GM23338 (cell line): ENCODE results near the gene UBXN7. TPM values are rescaled to one million over a fixed set of nuclear protein-coding genes. Genes with fewer than 3 reads are reported as not detected.

ENCODE experiments used
- ATAC-seq: fragments of 200-7000 bp; cut with Tn5 transposase; 3 replicates; pipeline ENCODE4 v1.9.1; 2020
- DNase-seq: peaks from one replicate; pipeline ENCODE4 v3.0.0-alpha.2; 2015; ENCODE audit warnings: low spot score
- H2AFZ ChIP-seq: fragments of 200-600 bp; sonication (generic); 2 replicates; pipeline ENCODE4 v1.8.0; 2016; ENCODE audit warnings: antibody characterized with exemption, mild to moderate bottlenecking, moderate library complexity
- H3F3A ChIP-seq: fragments of 200-600 bp; sonication (generic); replicated peaks from 2 replicates; pipeline ENCODE4 v1.8.0; 2017; ENCODE audit warnings: antibody characterized with exemption, mixed run types, low read depth
- H3K27ac ChIP-seq: fragments of 200-600 bp; sonication (generic); 2 replicates; pipeline ENCODE4 v1.6.1; 2016; ENCODE audit warnings: low read depth
- H3K27me3 ChIP-seq: fragments of 200-600 bp; sonication (generic); 2 replicates; pipeline ENCODE4 v1.8.0; 2016; ENCODE audit warnings: mild to moderate bottlenecking, mixed run types, moderate library complexity; ENCODE audit not compliant: insufficient read depth
- H3K36me3 ChIP-seq: fragments of 200-600 bp; sonication (generic); 2 replicates; pipeline ENCODE4 v1.8.0; 2016; ENCODE audit warnings: mild to moderate bottlenecking; ENCODE audit not compliant: insufficient read depth
- H3K4me1 ChIP-seq: fragments of 200-600 bp; sonication (generic); 2 replicates; pipeline ENCODE4 v1.8.0; 2016; ENCODE audit warnings: mild to moderate bottlenecking, moderate library complexity; ENCODE audit not compliant: insufficient read depth
- H3K4me2 ChIP-seq: fragments of 200-600 bp; sonication (generic); 2 replicates; pipeline ENCODE4 v1.7.1; 2017; ENCODE audit warnings: mixed run types
- H3K4me3 ChIP-seq: fragments of 200-600 bp; sonication (generic); 2 replicates; pipeline ENCODE4 v1.6.1; 2016; ENCODE audit warnings: mixed run types
- H3K79me2 ChIP-seq: fragments of 200-600 bp; sonication (generic); replicated peaks from 2 replicates; pipeline ENCODE4 v1.8.0; 2017; ENCODE audit warnings: mild to moderate bottlenecking; ENCODE audit not compliant: insufficient read depth
- H3K9me2 ChIP-seq: fragments of 200-600 bp; sonication (generic); 2 replicates; pipeline ENCODE4 v1.8.0; 2017; ENCODE audit not compliant: insufficient read depth
- H4K20me1 ChIP-seq: fragments of 200-600 bp; sonication (generic); replicated peaks from 2 replicates; pipeline ENCODE4 v1.8.0; 2017; ENCODE audit warnings: mild to moderate bottlenecking; ENCODE audit not compliant: insufficient read depth
- H3K27ac Mint-ChIP-seq: 2 replicates; pipeline ENCODE4 v1.8.0; 2020; ENCODE audit warnings: inconsistent platforms, mild to moderate bottlenecking, moderate library complexity, mixed read lengths
- H3K27me3 Mint-ChIP-seq: 3 replicates; pipeline ENCODE4 v1.8.0; 2022; ENCODE audit warnings: low read depth, mild to moderate bottlenecking, moderate library complexity, mixed read lengths, inconsistent platforms; ENCODE audit not compliant: insufficient read depth, poor library complexity
- H3K36me3 Mint-ChIP-seq: 3 replicates; pipeline ENCODE4 v1.8.0; 2021; ENCODE audit warnings: low read depth, mild to moderate bottlenecking, inconsistent platforms, moderate library complexity, mixed read lengths
- H3K4me1 Mint-ChIP-seq: 3 replicates; pipeline ENCODE4 v1.8.0; 2020; ENCODE audit warnings: mild to moderate bottlenecking, inconsistent platforms, mixed read lengths
- H3K4me3 Mint-ChIP-seq: 3 replicates; pipeline ENCODE4 v1.8.0; 2021; ENCODE audit warnings: moderate library complexity, mild to moderate bottlenecking, inconsistent platforms, mixed read lengths
- H3K9me3 Mint-ChIP-seq: 3 replicates; pipeline ENCODE4 v1.8.0; 2020; ENCODE audit warnings: moderate library complexity, mild to moderate bottlenecking, inconsistent platforms, mixed read lengths
- ETS1 ChIP-seq: IDR thresholded peaks from 2 replicates; pipeline ENCODE4 v1.6.1; 2016; ENCODE audit warnings: antibody characterized with exemption
- EZH2phosphoT487 ChIP-seq: fragments of 200-600 bp; sonication (generic); IDR thresholded peaks from one replicate; pipeline ENCODE4 v1.8.1; 2018; ENCODE audit warnings: antibody characterized with exemption; ENCODE audit not compliant: unreplicated experiment
- JUNB ChIP-seq: IDR thresholded peaks from one replicate; pipeline ENCODE4 v1.6.1; 2016; ENCODE audit warnings: antibody characterized with exemption; ENCODE audit not compliant: unreplicated experiment
- NANOG ChIP-seq: IDR thresholded peaks from 2 replicates; pipeline ENCODE4 v1.6.1; 2016; ENCODE audit warnings: antibody characterized with exemption, borderline replicate concordance
- ZNF114 ChIP-seq: fragments of 250-450 bp; sonication (Bioruptor Pico); IDR thresholded peaks from 2 replicates; pipeline ENCODE4 v1.5.0; 2020; ENCODE audit warnings: mild to moderate bottlenecking, moderate library complexity
- ZNF331 ChIP-seq: fragments of 250-450 bp; sonication (Bioruptor Pico); IDR thresholded peaks from 2 replicates; pipeline ENCODE4 v1.5.0; 2020; ENCODE audit warnings: low read depth, mild to moderate bottlenecking, moderate library complexity
- ZNF462 ChIP-seq: fragments of 250-450 bp; sonication (Bioruptor Pico); IDR thresholded peaks from 2 replicates; pipeline ENCODE4 v1.5.0; 2020; ENCODE audit warnings: mild to moderate bottlenecking, moderate library complexity
- polyA plus RNA-seq: library from polyadenylated mRNA; unstranded; fragments of >200 nt; fragmentation: Nextera tagmentation; extraction: Ambion mirVana; gene quantifications from 2 replicates; pipeline ENCODE4 v1.2.1, GENCODE V29; 2016
- total RNA-seq: library from RNA; depleted of rRNA; stranded (reverse); fragments of >200 nt; shearing (Covaris generic); gene quantifications from 2 replicates; pipeline ENCODE4 v1.2.3, GENCODE V29; 2014
- TF ChIP-seq, protein P1 (sequence below): IDR thresholded peaks from one replicate; pipeline ENCODE4 v1.6.1; 2018; ENCODE audit warnings: antibody characterized with exemption; ENCODE audit not compliant: unreplicated experiment

The UBXN7 gene
- total and polyA plus RNA-seq, 2 experiments from 2014 or later: 37.9 to 46.2 TPM

- TF ChIP-seq ZNF462 (CRISPR knock-in tag): no peak
- no peak for TF ChIP-seq NANOG
Measured at GRCh38 chr3:196400331-196400730, 31.9 kb downstream of the UBXN7 start (continued).

DNA sequence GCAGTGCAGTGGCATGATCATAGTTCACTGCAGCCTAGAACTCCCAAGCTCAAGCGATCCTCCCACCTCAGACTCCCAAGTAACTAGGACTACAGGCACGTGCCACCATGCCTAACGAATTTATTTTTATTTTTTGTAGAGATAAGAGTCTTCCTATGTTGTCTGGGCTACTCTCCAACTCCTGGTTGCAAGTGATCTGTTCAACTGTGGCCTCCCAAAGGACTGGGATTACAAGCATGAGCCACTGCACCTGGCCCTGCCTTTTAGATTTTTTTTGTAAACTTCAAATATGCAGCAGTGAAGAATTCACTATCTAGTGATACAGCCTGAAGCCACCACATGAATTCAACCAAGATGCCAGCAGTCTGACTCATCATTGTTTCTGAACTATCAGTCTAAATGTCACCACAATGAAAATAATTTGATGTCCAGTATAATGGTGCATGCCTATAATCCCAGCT is 32.7 kb downstream of the UBXN7 start:
- Histone ChIP-seq H3K36me3 (peaks cover 19% of the 10 kb centered on the region), H3K4me1 (no peaks in the 10 kb centered on the region), H3K79me2 (peaks cover 29% of the 10 kb centered on the region), H3K4me2 (no peak overlapping the region), H3F3A (no peaks in the 10 kb centered on the region), H3K9me2 (no peaks in the 10 kb centered on the region), H4K20me1 (no peaks in the 10 kb centered on the region; the same call in none of the 2 replicates), H3K27me3 (no peaks in the 10 kb centered on the region), H2AFZ (no peak overlapping the region), H3K4me3 (no peak overlapping the region), H3K27ac (no peak overlapping the region)
- Mint-ChIP-seq H3K27me3 (peaks cover 4% of the 10 kb centered on the region), H3K4me3 (no peak overlapping the region), H3K9me3 (no peaks in the 10 kb centered on the region), H3K36me3 (peaks cover 40% of the 10 kb centered on the region), H3K4me1 (no peaks in the 10 kb centered on the region), H3K27ac (no peak overlapping the region)
- ATAC-seq (no peak), DNase-seq (no peak)
- TF ChIP-seq ETS1 (no peak), ZNF331 (CRISPR knock-in tag) (no peak), EZH2phosphoT487 (no peak), JUNB (no peak), NANOG (no peak), ZNF114 (no peak)
- TF ChIP-seq, protein P1, sequence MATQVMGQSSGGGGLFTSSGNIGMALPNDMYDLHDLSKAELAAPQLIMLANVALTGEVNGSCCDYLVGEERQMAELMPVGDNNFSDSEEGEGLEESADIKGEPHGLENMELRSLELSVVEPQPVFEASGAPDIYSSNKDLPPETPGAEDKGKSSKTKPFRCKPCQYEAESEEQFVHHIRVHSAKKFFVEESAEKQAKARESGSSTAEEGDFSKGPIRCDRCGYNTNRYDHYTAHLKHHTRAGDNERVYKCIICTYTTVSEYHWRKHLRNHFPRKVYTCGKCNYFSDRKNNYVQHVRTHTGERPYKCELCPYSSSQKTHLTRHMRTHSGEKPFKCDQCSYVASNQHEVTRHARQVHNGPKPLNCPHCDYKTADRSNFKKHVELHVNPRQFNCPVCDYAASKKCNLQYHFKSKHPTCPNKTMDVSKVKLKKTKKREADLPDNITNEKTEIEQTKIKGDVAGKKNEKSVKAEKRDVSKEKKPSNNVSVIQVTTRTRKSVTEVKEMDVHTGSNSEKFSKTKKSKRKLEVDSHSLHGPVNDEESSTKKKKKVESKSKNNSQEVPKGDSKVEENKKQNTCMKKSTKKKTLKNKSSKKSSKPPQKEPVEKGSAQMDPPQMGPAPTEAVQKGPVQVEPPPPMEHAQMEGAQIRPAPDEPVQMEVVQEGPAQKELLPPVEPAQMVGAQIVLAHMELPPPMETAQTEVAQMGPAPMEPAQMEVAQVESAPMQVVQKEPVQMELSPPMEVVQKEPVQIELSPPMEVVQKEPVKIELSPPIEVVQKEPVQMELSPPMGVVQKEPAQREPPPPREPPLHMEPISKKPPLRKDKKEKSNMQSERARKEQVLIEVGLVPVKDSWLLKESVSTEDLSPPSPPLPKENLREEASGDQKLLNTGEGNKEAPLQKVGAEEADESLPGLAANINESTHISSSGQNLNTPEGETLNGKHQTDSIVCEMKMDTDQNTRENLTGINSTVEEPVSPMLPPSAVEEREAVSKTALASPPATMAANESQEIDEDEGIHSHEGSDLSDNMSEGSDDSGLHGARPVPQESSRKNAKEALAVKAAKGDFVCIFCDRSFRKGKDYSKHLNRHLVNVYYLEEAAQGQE: no peak
